ENCODE measurements around the gene CDPF1. TPM values are rescaled to one million over a fixed set of nuclear protein-coding genes. Genes with fewer than 3 reads are reported as not detected.

The CDPF1 gene
- total RNA-seq, 1 experiment from 2014 or later, result 8.1 TPM

DNA sequence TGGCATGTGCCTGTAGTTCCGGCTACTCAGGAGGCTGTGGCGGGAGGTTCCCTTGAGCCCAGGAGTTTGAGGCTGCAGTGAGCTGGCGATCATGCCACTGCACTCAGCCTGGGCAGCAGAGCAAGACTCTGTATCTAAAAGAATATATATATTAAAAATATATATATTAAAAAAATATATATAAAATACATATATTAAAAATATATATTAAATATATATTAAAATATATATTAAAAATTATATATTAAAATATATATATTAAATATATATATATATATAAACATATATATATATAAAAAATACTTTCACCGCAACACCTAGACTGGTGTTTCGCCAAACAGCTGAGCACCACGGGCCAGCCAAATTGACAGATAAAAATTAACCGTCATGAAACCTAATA, 26.5 kb upstream of the CDPF1 start:
- no peak overlapping the region for H2BK120ac ChIP-seq (ENCODE audit: low read depth, low read length, poor library complexity, severe bottlenecking)
- Mint-ChIP-seq H3K36me3 (ENCODE audit: insufficient read depth in 1 of 3, low read depth in 3 of 3) (peaks cover 22 to 61% (median 59%) of the 10 kb centered on the region in 3 experiments; a peak in 6 of 7 replicates), H3K27ac (no peak overlapping the region), H3K4me1 (no peaks in the 10 kb centered on the region), H3K9me3 (peaks cover 0 to 5% of the 10 kb centered on the region in 2 experiments; a peak in 1 of 5 replicates), H3K27me3 (ENCODE audit: low read depth) (no peaks in the 10 kb centered on the region), H3K4me3 (no peak overlapping the region)
- no peak overlapping the region for H3K23ac ChIP-seq (ENCODE audit: insufficient read length, low read depth, low read length)
- TF ChIP-seq, protein P1, sequence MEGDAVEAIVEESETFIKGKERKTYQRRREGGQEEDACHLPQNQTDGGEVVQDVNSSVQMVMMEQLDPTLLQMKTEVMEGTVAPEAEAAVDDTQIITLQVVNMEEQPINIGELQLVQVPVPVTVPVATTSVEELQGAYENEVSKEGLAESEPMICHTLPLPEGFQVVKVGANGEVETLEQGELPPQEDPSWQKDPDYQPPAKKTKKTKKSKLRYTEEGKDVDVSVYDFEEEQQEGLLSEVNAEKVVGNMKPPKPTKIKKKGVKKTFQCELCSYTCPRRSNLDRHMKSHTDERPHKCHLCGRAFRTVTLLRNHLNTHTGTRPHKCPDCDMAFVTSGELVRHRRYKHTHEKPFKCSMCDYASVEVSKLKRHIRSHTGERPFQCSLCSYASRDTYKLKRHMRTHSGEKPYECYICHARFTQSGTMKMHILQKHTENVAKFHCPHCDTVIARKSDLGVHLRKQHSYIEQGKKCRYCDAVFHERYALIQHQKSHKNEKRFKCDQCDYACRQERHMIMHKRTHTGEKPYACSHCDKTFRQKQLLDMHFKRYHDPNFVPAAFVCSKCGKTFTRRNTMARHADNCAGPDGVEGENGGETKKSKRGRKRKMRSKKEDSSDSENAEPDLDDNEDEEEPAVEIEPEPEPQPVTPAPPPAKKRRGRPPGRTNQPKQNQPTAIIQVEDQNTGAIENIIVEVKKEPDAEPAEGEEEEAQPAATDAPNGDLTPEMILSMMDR (conservative IDR thresholded peaks at IDR 0.05), result no peak
- no peaks in the 10 kb centered on the region for H3K23me2 ChIP-seq (ENCODE audit: insufficient read length, low read depth, low read length, poor library complexity, severe bottlenecking)
- H3T11ph ChIP-seq (ENCODE audit: low read length), result no peak overlapping the region
- H3K18ac ChIP-seq (ENCODE audit: insufficient read length, low read depth, low read length), result no peak overlapping the region
- H2BK12ac ChIP-seq (ENCODE audit: insufficient read length, low read depth, low read length), result no peak overlapping the region
- no peaks in the 10 kb centered on the region for H3K79me1 ChIP-seq (ENCODE audit: insufficient read depth, low read depth, low read length, poor library complexity, severe bottlenecking)
- H3K4me1 ChIP-seq (ENCODE audit: insufficient read depth, low read length), result no peaks in the 10 kb centered on the region
- WGBS (ENCODE audit: extremely low coverage, insufficient read length, low lambda C conversion rate), result no CpG with 5 or more reads among the region's 7 CpGs
- H3K27me3 ChIP-seq (ENCODE audit: insufficient read depth, low read length), result no peaks in the 10 kb centered on the region
- H4K8ac ChIP-seq (replicated peaks; ENCODE audit: insufficient read length, low read depth, low read length), result no peak overlapping the region
- no peak overlapping the region for H3K56ac ChIP-seq (ENCODE audit: insufficient read length, low read depth, low read length)
- no peak overlapping the region for H2AFZ ChIP-seq (ENCODE audit: low read length)
- no peak overlapping the region for H4K5ac ChIP-seq (ENCODE audit: insufficient read length, low read depth, low read length)
- no peak overlapping the region for H2BK5ac ChIP-seq (ENCODE audit: insufficient read length, low read length)
- H2BK15ac ChIP-seq (ENCODE audit: low read depth, low read length), result no peak overlapping the region
- no peak overlapping the region for H2AK5ac ChIP-seq (ENCODE audit: insufficient read length, low read length)
- no peaks in the 10 kb centered on the region for H3K9me3 ChIP-seq (ENCODE audit: control insufficient read depth, low read depth, low read length)
- H2BK20ac ChIP-seq (ENCODE audit: low read depth, low read length, poor library complexity, severe bottlenecking), result no peak overlapping the region
- H3K79me2 ChIP-seq (ENCODE audit: insufficient read depth, low read length), result no peaks in the 10 kb centered on the region
- DNase-seq, result no peak
- no peak overlapping the region for H3K4me2 ChIP-seq (ENCODE audit: insufficient read depth, insufficient read length, low read length)
- H4K91ac ChIP-seq (ENCODE audit: insufficient read length, low read depth, low read length), result no peak overlapping the region
- no peak overlapping the region for H3K4ac ChIP-seq (ENCODE audit: low read depth, low read length)
- no peak overlapping the region for H3K14ac ChIP-seq (ENCODE audit: insufficient read depth, low read length)
- H3K9ac ChIP-seq (ENCODE audit: extremely low read depth, insufficient read length, low read length), result no peak overlapping the region
- no peak overlapping the region for H3K27ac ChIP-seq (ENCODE audit: insufficient read length, low read depth, low read length)
- H4K20me1 ChIP-seq (ENCODE audit: control insufficient read depth, insufficient read depth, insufficient read length), result no peaks in the 10 kb centered on the region
